ENCODE measurements around the gene BPIFB6.

DNA sequence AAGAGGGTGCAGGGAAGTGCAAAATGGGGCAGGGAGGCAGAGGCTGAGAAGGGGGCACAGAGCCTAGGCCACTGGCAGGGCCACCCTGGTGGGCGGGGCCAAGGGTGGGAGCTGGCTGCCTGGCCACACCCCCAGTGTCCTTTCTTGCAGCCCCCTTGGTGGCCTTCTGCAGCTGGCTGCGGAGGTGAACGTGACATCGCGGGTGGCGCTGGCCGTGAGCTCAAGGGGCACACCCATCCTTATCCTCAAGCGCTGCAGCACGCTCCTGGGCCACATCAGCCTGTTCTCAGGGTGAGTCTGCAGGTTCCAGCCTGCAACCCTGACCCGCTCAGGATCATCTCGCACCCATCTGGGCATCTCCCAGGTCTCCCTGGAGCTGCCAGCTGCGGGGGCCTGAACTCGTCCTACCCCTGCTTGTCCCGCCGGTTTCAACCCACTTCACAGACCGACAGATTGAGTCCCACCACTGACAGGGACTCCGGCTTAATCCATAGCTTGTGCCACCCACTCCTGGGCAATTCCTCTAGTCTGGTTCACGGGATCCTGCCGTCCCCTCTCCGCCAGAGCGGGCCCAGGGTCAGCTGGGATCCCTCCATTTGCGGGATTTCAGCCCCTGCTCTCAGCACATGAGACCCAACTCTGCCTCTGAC lies 28.4 kb downstream of the BPIFB6 start:
- TF ChIP-seq TAF1 (IDR thresholded peaks at IDR 0.05; ENCODE audit: low read depth) (no peak), EP300 (IDR thresholded peaks at IDR 0.05; ENCODE audit: borderline replicate concordance) (no peak), ZBTB7A (IDR thresholded peaks at IDR 0.05; ENCODE audit: low read depth) (no peak), TCF12 (IDR thresholded peaks at IDR 0.05; ENCODE audit: low read depth) (no peak)
- TF ChIP-seq, protein P1, sequence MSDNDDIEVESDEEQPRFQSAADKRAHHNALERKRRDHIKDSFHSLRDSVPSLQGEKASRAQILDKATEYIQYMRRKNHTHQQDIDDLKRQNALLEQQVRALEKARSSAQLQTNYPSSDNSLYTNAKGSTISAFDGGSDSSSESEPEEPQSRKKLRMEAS (IDR thresholded peaks at IDR 0.05): no peak
- TF ChIP-seq, protein P2, sequence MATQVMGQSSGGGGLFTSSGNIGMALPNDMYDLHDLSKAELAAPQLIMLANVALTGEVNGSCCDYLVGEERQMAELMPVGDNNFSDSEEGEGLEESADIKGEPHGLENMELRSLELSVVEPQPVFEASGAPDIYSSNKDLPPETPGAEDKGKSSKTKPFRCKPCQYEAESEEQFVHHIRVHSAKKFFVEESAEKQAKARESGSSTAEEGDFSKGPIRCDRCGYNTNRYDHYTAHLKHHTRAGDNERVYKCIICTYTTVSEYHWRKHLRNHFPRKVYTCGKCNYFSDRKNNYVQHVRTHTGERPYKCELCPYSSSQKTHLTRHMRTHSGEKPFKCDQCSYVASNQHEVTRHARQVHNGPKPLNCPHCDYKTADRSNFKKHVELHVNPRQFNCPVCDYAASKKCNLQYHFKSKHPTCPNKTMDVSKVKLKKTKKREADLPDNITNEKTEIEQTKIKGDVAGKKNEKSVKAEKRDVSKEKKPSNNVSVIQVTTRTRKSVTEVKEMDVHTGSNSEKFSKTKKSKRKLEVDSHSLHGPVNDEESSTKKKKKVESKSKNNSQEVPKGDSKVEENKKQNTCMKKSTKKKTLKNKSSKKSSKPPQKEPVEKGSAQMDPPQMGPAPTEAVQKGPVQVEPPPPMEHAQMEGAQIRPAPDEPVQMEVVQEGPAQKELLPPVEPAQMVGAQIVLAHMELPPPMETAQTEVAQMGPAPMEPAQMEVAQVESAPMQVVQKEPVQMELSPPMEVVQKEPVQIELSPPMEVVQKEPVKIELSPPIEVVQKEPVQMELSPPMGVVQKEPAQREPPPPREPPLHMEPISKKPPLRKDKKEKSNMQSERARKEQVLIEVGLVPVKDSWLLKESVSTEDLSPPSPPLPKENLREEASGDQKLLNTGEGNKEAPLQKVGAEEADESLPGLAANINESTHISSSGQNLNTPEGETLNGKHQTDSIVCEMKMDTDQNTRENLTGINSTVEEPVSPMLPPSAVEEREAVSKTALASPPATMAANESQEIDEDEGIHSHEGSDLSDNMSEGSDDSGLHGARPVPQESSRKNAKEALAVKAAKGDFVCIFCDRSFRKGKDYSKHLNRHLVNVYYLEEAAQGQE (IDR thresholded peaks at IDR 0.05; ENCODE audit: low read depth): no peak
